Suprapubic skin (tissue), 4 donors: Measurements from ENCODE around the gene ZBTB16. TPM values are rescaled to one million over a fixed set of nuclear protein-coding genes. Genes with fewer than 3 reads are reported as not detected.

Source experiments
- DNase-seq, 2 donors: peaks; one replicate each; pipeline ENCODE4 v3.0.0-alpha.2; 2019; ENCODE audit warnings: low spot score in 2 of 2
- H3K27ac ChIP-seq: fragments of 200-600 bp; sonication (generic); one replicate; pipeline ENCODE4 v1.5.1; 2019
- H3K27me3 ChIP-seq: fragments of 200-600 bp; sonication (generic); one replicate; pipeline ENCODE4 v1.5.1; 2019
- H3K36me3 ChIP-seq: fragments of 200-600 bp; sonication (generic); one replicate; pipeline ENCODE4 v1.5.1; 2019
- H3K4me1 ChIP-seq: fragments of 200-600 bp; sonication (generic); one replicate; pipeline ENCODE4 v1.5.1; 2019
- H3K4me3 ChIP-seq: fragments of 200-600 bp; sonication (generic); one replicate; pipeline ENCODE4 v1.5.1; 2019; ENCODE audit warnings: mild to moderate bottlenecking
- H3K9me3 ChIP-seq: fragments of 200-600 bp; sonication (generic); one replicate; pipeline ENCODE4 v1.5.1; 2019
- EP300 ChIP-seq: sonication (generic); formaldehyde crosslinking; IDR thresholded peaks from one replicate; pipeline ENCODE4 v1.6.1; 2017; ENCODE audit warnings: antibody characterized with exemption
- POLR2A ChIP-seq, 2 donors: fragments of 450-650 bp; IDR thresholded peaks; one replicate each; pipeline ENCODE4 v1.6.1; 2017; ENCODE audit warnings: antibody characterized with exemption in 2 of 2, mild to moderate bottlenecking in 2 of 2, moderate library complexity in 2 of 2
- POLR2AphosphoS5 ChIP-seq, 3 donors: sonication (generic); formaldehyde crosslinking; IDR thresholded peaks; one replicate each; pipeline ENCODE4 v1.6.1; 2017; ENCODE audit warnings: antibody characterized with exemption in 3 of 3
- WGBS: methylation state at CpG from one replicate; pipeline ENCODE4 v1.1.5; 2018; 5-methylcytosine and 5-hydroxymethylcytosine counted together
- total RNA-seq, 4 donors: library from RNA; depleted of rRNA; stranded (reverse); fragments of >200 nt; gene quantifications; one replicate each; pipeline ENCODE4 v1.1.0, GENCODE V29; 2016
- TF ChIP-seq, protein P1 (sequence below), 2 donors: fragments of 200-600 bp in 1 of 2; fragments of 450-650 bp in 1 of 2; sonication (generic) in 1 of 2; IDR thresholded peaks; one replicate each; pipeline ENCODE4 v1.5.1; 2016 to 2019; ENCODE audit warnings: antibody characterized with exemption in 2 of 2, mild to moderate bottlenecking in 1 of 2, moderate library complexity in 1 of 2

Gene ZBTB16
- total RNA-seq, 4 donors from 2014 or later = 142 to 474 (median 232) TPM

DNA sequence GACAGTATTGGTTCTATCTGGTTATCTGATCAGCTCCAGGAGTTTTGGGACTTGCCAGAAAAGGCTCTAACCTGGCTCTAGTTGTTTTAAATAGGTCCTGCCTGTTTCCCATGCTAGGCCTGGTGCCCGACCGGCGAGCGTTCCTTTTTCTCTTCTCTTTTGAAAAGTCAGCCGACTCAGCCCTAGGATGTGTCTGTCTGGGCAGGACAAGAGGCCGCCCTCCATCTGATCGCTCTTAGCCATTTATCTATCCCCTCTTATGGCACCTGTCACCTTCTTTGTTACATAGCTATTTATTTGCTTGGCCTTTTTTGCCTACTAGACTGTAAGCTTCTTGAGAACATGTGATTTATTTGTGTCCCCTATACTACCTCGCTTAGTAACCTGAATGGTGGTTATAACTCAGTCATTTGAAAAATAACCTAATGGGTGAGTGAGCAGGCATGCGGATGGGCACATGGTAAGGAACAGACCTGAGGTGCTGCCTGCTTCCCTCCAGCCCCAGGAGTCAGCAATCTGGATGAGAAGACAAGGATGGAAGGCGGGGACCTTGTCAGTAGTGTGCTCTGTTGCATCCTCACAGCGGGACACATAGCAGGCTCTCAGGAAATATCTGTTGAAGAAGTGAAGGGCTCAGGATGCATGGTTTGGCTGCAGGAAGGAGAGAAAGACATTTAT is 108.4 kb downstream of the ZBTB16 start:
- Histone ChIP-seq H3K9me3 (no peaks in the 10 kb centered on the region), H3K4me3 (peak overlapping the region; percentile 1), H3K36me3 (no peaks in the 10 kb centered on the region), H3K4me1 (peaks cover 100% of the 10 kb centered on the region), H3K27me3 (no peaks in the 10 kb centered on the region), H3K27ac (peak overlapping the region; percentile 100)
- DNase-seq = no peak
- whole genome bisulfite sequencing = 65% methylated on average over 11 of the region's 11 CpGs
- TF ChIP-seq POLR2A (IDR thresholded peaks at IDR 0.05) = no peak
- TF ChIP-seq, protein P1, sequence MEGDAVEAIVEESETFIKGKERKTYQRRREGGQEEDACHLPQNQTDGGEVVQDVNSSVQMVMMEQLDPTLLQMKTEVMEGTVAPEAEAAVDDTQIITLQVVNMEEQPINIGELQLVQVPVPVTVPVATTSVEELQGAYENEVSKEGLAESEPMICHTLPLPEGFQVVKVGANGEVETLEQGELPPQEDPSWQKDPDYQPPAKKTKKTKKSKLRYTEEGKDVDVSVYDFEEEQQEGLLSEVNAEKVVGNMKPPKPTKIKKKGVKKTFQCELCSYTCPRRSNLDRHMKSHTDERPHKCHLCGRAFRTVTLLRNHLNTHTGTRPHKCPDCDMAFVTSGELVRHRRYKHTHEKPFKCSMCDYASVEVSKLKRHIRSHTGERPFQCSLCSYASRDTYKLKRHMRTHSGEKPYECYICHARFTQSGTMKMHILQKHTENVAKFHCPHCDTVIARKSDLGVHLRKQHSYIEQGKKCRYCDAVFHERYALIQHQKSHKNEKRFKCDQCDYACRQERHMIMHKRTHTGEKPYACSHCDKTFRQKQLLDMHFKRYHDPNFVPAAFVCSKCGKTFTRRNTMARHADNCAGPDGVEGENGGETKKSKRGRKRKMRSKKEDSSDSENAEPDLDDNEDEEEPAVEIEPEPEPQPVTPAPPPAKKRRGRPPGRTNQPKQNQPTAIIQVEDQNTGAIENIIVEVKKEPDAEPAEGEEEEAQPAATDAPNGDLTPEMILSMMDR (IDR thresholded peaks at IDR 0.05) = no peak
- TF ChIP-seq POLR2AphosphoS5 (IDR thresholded peaks at IDR 0.05) = no peak
- TF ChIP-seq EP300 = no peak

DNA sequence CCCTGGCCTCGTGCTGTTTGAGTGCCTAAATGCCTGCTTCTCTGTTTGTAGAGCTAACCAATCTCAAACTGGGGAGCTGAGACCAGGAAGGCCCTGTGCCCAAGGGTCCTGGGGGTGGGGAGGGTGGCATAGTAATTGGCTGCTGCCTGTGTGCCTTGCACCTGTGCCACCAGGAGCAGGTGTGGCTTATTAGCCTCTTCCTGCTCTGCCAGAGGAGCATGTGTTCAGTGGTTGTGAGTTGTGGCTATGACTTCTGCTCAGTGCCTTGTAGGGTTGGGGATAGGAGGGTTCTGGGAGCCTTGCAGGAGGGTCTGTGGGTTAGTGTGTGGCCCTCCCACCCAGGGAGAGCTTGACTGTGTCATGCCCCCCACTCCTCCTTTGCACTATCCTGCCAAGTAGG is 109.2 kb downstream of the ZBTB16 start:
- H3K36me3 ChIP-seq = peaks cover 4% of the 10 kb centered on the region
- TF ChIP-seq, protein P1 (IDR thresholded peaks at IDR 0.05) = no peak
- no peak for TF ChIP-seq POLR2AphosphoS5 (IDR thresholded peaks at IDR 0.05)
- no peak for TF ChIP-seq POLR2A (IDR thresholded peaks at IDR 0.05)
- TF ChIP-seq EP300 = no peak
- H3K4me1 ChIP-seq = peaks cover 100% of the 10 kb centered on the region
- 73% methylated on average over 1 of the region's 1 CpG for WGBS
- H3K27me3 ChIP-seq = no peaks in the 10 kb centered on the region
- H3K27ac ChIP-seq = peak overlapping the region; percentile 100
- no peak overlapping the region for H3K4me3 ChIP-seq
- H3K9me3 ChIP-seq = no peaks in the 10 kb centered on the region
- no peak for DNase-seq

DNA sequence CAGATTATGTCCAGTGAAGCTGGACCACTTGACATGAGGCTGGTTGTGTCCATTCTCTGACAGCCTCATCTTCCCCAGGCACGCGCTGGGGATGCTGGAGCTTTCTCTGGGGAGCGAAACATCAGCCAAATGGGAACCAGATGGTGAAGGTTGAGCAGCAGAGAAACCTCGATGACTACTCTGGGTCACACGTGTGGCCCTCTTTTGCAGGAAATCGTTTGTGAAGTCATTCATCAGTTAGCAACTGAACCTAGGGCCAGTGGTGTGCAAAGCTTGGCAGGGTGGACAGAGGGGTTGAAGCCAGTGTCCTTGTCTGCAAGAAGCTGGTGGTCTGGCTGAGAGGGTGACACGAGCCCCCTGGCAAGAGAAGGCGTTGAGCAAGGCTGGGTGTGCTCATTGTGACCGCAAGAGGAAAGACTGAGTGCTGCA is 109.8 kb downstream of the ZBTB16 start:
- no peaks in the 10 kb centered on the region for H3K27me3 ChIP-seq
- DNase-seq = peak in 1 of 2 donors; percentile 88
- H3K27ac ChIP-seq = peak overlapping the region; percentile 100
- 45% methylated on average over 8 of the region's 9 CpGs for WGBS
- H3K9me3 ChIP-seq = no peaks in the 10 kb centered on the region
- H3K4me1 ChIP-seq = peaks cover 100% of the 10 kb centered on the region
- H3K4me3 ChIP-seq = no peak overlapping the region
- TF ChIP-seq POLR2A (IDR thresholded peaks at IDR 0.05) (peak in 1 of 2 donors; percentile 21), POLR2AphosphoS5 (IDR thresholded peaks at IDR 0.05) (peak in 2 of 3 donors; percentile 20 to 77)
- TF ChIP-seq, protein P1 (IDR thresholded peaks at IDR 0.05) = no peak
- H3K36me3 ChIP-seq = peaks cover 4% of the 10 kb centered on the region

DNA sequence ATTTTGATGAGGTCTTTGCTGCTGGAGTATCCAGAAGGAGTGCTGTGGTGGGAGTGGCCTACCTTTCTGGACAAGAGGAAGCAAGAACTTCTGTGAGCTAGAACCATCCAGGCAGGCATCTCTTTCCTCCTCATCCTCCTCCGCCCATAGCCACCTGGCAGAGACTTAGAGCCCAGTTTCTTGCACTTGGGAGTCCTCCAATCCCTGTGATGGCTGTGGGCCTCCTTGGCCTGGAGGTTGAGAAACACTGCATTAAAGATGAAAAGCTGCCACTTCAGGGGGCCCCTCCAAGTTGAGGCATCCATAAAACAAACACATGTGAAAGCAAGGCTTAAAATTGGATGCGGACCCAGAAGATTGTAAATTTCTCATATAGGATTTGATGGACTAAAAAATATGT is 110.3 kb downstream of the ZBTB16 start:
- H3K27ac ChIP-seq = peak overlapping the region; percentile 100
- no peak for DNase-seq
- 86% methylated on average over 2 of the region's 2 CpGs for WGBS
- H3K4me3 ChIP-seq = no peak overlapping the region
- peaks cover 4% of the 10 kb centered on the region for H3K36me3 ChIP-seq
- no peaks in the 10 kb centered on the region for H3K9me3 ChIP-seq
- TF ChIP-seq POLR2AphosphoS5 (IDR thresholded peaks at IDR 0.05) = no peak
- TF ChIP-seq, protein P1 (IDR thresholded peaks at IDR 0.05) = no peak
- no peak for TF ChIP-seq EP300
- no peak for TF ChIP-seq POLR2A (IDR thresholded peaks at IDR 0.05)
- H3K4me1 ChIP-seq = peaks cover 100% of the 10 kb centered on the region
- H3K27me3 ChIP-seq = no peaks in the 10 kb centered on the region

DNA sequence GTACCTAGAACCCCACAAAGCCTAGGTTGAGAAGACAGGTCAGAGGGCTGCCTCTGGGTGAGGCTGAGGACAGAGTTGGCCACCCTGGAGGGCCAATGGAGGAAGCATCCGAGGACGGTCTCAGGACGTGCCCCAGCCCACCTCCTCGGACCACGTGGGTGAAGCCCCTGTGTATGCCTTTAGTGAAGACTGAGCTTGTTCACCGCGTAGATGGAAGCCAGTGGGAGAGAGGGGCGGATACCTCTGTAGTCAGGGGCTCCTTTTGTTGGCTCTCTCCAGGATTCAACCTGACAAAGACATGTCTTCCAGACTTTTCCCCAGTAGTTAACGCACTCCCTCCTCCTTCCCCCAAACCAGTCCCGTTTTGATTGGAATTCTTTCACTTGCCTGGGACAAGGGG is 110.7 kb downstream of the ZBTB16 start:
- H3K4me3 ChIP-seq = no peak overlapping the region
- TF ChIP-seq, protein P1 (IDR thresholded peaks at IDR 0.05) = no peak
- TF ChIP-seq POLR2AphosphoS5 (IDR thresholded peaks at IDR 0.05) (no peak), POLR2A (IDR thresholded peaks at IDR 0.05) (no peak), EP300 (no peak)
- WGBS = 88% methylated on average over 10 of the region's 10 CpGs
- H3K27me3 ChIP-seq = no peaks in the 10 kb centered on the region
- no peaks in the 10 kb centered on the region for H3K9me3 ChIP-seq
- H3K27ac ChIP-seq = peak overlapping the region; percentile 100
- H3K4me1 ChIP-seq = peaks cover 100% of the 10 kb centered on the region
- H3K36me3 ChIP-seq = peaks cover 4% of the 10 kb centered on the region
- no peak for DNase-seq
